Measurements from ENCODE around the gene ABCC1. TPM values are rescaled to one million over a fixed set of nuclear protein-coding genes. Genes with fewer than 3 reads are reported as not detected.

Gene ABCC1
- polyA plus RNA-seq, 1 of the 3 experiments (the other 2 are of a cell fraction), result 23.7 TPM

DNA sequence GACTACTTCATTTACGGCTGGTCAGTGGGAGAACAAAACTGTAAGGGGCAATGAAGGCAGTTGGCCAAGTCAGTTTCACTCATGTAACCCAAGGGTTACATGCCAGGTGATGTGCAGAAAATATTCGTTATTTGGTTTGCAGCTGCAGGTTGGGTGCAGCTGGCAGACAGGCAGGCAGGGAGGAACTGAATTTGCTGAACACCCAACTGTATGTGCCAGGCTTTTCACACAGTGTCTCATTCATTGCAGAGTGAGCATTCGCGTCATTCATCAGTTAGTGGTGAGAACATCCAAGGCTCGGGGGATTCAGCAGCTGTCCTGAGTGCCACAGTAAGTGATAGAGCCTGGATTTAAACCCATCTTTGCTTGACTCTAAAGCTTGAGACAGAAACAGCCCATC lies 214.2 kb downstream of the ABCC1 start (continued):
- no peak for TF ChIP-seq YY1 (IDR thresholded peaks at IDR 0.05; ENCODE audit: low read depth)
- no peak for TF ChIP-seq NRF1 (IDR thresholded peaks at IDR 0.05; ENCODE audit: low read depth, low read length)
- no peak for TF ChIP-seq FOXJ3 (CRISPR knock-in tag; IDR thresholded peaks at IDR 0.05)
- TF ChIP-seq, protein P1, sequence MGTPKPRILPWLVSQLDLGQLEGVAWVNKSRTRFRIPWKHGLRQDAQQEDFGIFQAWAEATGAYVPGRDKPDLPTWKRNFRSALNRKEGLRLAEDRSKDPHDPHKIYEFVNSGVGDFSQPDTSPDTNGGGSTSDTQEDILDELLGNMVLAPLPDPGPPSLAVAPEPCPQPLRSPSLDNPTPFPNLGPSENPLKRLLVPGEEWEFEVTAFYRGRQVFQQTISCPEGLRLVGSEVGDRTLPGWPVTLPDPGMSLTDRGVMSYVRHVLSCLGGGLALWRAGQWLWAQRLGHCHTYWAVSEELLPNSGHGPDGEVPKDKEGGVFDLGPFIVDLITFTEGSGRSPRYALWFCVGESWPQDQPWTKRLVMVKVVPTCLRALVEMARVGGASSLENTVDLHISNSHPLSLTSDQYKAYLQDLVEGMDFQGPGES (IDR thresholded peaks at IDR 0.05; ENCODE audit: low read depth, low read length), result no peak
- TF ChIP-seq, protein P2, sequence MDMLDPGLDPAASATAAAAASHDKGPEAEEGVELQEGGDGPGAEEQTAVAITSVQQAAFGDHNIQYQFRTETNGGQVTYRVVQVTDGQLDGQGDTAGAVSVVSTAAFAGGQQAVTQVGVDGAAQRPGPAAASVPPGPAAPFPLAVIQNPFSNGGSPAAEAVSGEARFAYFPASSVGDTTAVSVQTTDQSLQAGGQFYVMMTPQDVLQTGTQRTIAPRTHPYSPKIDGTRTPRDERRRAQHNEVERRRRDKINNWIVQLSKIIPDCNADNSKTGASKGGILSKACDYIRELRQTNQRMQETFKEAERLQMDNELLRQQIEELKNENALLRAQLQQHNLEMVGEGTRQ (IDR thresholded peaks at IDR 0.05; ENCODE audit: borderline replicate concordance, low read depth, low read length), result no peak

- no peaks in the 10 kb centered on the region for H3K9me3 ChIP-seq
- H3K27me3 ChIP-seq (ENCODE audit: insufficient read depth), result no peaks in the 10 kb centered on the region
- H3K9me2 ChIP-seq, result no peaks in the 10 kb centered on the region
- H2AFZ ChIP-seq (ENCODE audit: low read depth), result no peak overlapping the region
- H3F3A ChIP-seq (replicated peaks; ENCODE audit: insufficient read depth), result no peaks in the 10 kb centered on the region
- WGBS (ENCODE audit: low lambda C conversion rate), result 32% methylated on average over 3 of the region's 3 CpGs
- no peaks in the 10 kb centered on the region for H4K20me1 ChIP-seq (ENCODE audit: insufficient read depth)
- no peak overlapping the region for H3K27ac ChIP-seq (ENCODE audit: low read depth in 2 of 2, low read length in 1 of 2)
- no peaks in the 10 kb centered on the region for H3K79me2 ChIP-seq (ENCODE audit: insufficient read depth)
- H3K36me3 ChIP-seq (replicated peaks in 1 of 2; ENCODE audit: control insufficient read depth in 1 of 2, insufficient read depth in 2 of 2, low read length in 1 of 2), result no peaks in the 10 kb centered on the region
- TF ChIP-seq RXRA (IDR thresholded peaks at IDR 0.05; ENCODE audit: borderline replicate concordance, low read depth) (no peak), GABPA (IDR thresholded peaks at IDR 0.05; ENCODE audit: low read depth) (no peak), MEF2A (IDR thresholded peaks at IDR 0.05; ENCODE audit: borderline replicate concordance, low read depth) (no peak), MXI1 (IDR thresholded peaks at IDR 0.05; ENCODE audit: low read depth, low read length) (no peak), TEAD4 (IDR thresholded peaks at IDR 0.05; ENCODE audit: borderline replicate concordance, insufficient read depth) (no peak), POLR2AphosphoS5 (IDR thresholded peaks at IDR 0.05; ENCODE audit: low read depth, low read length) (no peak), TAF1 (IDR thresholded peaks at IDR 0.05; ENCODE audit: borderline replicate concordance, low read depth, low read length) (no peak), RFX5 (IDR thresholded peaks at IDR 0.05; ENCODE audit: low read length) (no peak), ELF1 (IDR thresholded peaks at IDR 0.05) (no peak), CTCF (IDR thresholded peaks at IDR 0.05) (no peak), NRF1 (IDR thresholded peaks at IDR 0.05; ENCODE audit: low read depth, low read length) (no peak), CHD2 (IDR thresholded peaks at IDR 0.05; ENCODE audit: low read length, partially characterized antibody) (no peak), JUND (IDR thresholded peaks at IDR 0.05) (no peak)
- TF ChIP-seq, protein P1 (IDR thresholded peaks at IDR 0.05; ENCODE audit: low read depth, low read length), result no peak
- TF ChIP-seq, protein P3, sequence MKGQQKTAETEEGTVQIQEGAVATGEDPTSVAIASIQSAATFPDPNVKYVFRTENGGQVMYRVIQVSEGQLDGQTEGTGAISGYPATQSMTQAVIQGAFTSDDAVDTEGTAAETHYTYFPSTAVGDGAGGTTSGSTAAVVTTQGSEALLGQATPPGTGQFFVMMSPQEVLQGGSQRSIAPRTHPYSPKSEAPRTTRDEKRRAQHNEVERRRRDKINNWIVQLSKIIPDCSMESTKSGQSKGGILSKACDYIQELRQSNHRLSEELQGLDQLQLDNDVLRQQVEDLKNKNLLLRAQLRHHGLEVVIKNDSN (IDR thresholded peaks at IDR 0.05; ENCODE audit: borderline replicate concordance, low read depth), result no peak
- TF ChIP-seq, protein P4, sequence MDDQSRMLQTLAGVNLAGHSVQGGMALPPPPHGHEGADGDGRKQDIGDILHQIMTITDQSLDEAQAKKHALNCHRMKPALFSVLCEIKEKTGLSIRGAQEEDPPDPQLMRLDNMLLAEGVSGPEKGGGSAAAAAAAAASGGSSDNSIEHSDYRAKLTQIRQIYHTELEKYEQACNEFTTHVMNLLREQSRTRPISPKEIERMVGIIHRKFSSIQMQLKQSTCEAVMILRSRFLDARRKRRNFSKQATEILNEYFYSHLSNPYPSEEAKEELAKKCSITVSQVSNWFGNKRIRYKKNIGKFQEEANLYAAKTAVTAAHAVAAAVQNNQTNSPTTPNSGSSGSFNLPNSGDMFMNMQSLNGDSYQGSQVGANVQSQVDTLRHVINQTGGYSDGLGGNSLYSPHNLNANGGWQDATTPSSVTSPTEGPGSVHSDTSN (IDR thresholded peaks at IDR 0.05), result no peak
- DNase-seq, result no peak
- POLR2A ChIA-PET, result no interaction called here
- no peak overlapping the region for H3K9ac ChIP-seq
- H3K4me2 ChIP-seq, result no peak overlapping the region
- H3K4me3 ChIP-seq (ENCODE audit: low read depth in 2 of 2, low read length in 1 of 2), result no peak overlapping the region
- CTCF ChIA-PET, result interaction anchor here (1.0 to 1.6 kb wide), 2 partner anchors 30 to 289 kb away, joined by 3 read pairs; no protein-coding TSS in a partner anchor
- H3K4me1 ChIP-seq (ENCODE audit: control insufficient read depth in 1 of 2, insufficient read depth in 2 of 2, low read depth in 1 of 2, low read length in 1 of 2), result no peaks in the 10 kb centered on the region
These were observed 214.8 kb downstream of the ABCC1 start for GRCh38 chr16:16164243-16164642.

Measured in SK-N-SH (cell line).